LHCN-M2 (cell line): Measurements from ENCODE around the gene SLC35A2. TPM values are rescaled to one million over a fixed set of nuclear protein-coding genes. Genes with fewer than 3 reads are reported as not detected.
A peak's percentile ranks its signal among the peaks of the same experiment; 100 is the strongest.
"Not testable (repeated sequence)": the region's sequence is repeated elsewhere in the genome, so short reads cannot be mapped to it uniquely, and the experiment has no call there.

Experiments used
- DNase-seq: peaks from one replicate; pipeline ENCODE4 v3.0.0-alpha.2; 2012; ENCODE audit warnings: low read depth
- total RNA-seq: library from RNA; depleted of rRNA; stranded (reverse); fragments of >200 nt; gene quantifications from 2 replicates; pipeline ENCODE4 v1.2.3, GENCODE V29; 2014

Gene SLC35A2
- total RNA-seq, 1 experiment from 2014 or later: 25.4 TPM

GRCh38 chrX:48903290-48903689, 8.2 kb downstream of the SLC35A2 start:
- DNase-seq: no peak

GRCh38 chrX:48902776-48903175, 8.7 kb downstream of the SLC35A2 start:
- no peak for DNase-seq

GRCh38 chrX:48902135-48902534, 9.3 kb downstream of the SLC35A2 start:
- DNase-seq: no peak

GRCh38 chrX:48901069-48901468, 10.4 kb downstream of the SLC35A2 start:
- DNase-seq: no peak

GRCh38 chrX:48899078-48899410, 12.4 kb downstream of the SLC35A2 start:
- no peak for DNase-seq

- peak; percentile 95 for DNase-seq
These were observed 13.7 kb downstream of the SLC35A2 start, which contains the start of the genes PQBP1 and TIMM17B for GRCh38 chrX:48897625-48898306. TSS of gene PQBP1 (plus strand) at chrX:48897930. CDS start at chrX:48898510, 580 bp downstream. TSS of gene TIMM17B (minus strand) at chrX:48897768. CDS start at chrX:48897749, 19 bp downstream.

GRCh38 chrX:48897157-48897624, 14.3 kb downstream of the SLC35A2 start:
- DNase-seq: peak; percentile 70

- DNase-seq: peak; percentile 17
These were observed 14.8 kb downstream of the SLC35A2 start for GRCh38 chrX:48896611-48897011.

- DNase-seq: no peak
These were observed 16.6 kb downstream of the SLC35A2 start for GRCh38 chrX:48894891-48895290.

GRCh38 chrX:48893556-48894348, 17.7 kb downstream of the SLC35A2 start:
- DNase-seq: no peak

- DNase-seq: no peak
These were observed 18.6 kb downstream of the SLC35A2 start for GRCh38 chrX:48892896-48893295.

- DNase-seq: peak; percentile 78
These were observed 19.8 kb downstream of the SLC35A2 start for GRCh38 chrX:48891402-48892288.

GRCh38 chrX:48890934-48891401, 20.5 kb downstream of the SLC35A2 start:
- DNase-seq: no peak

- DNase-seq: no peak
These were observed 21.0 kb downstream of the SLC35A2 start for GRCh38 chrX:48890296-48890925.

GRCh38 chrX:48886586-48886985, 24.9 kb downstream of the SLC35A2 start:
- not testable (repeated sequence) for DNase-seq

- no peak for DNase-seq
These were observed 27.7 kb downstream of the SLC35A2 start for GRCh38 chrX:48883729-48884128.

- DNase-seq: not testable (repeated sequence)
These were observed 34.5 kb downstream of the SLC35A2 start for GRCh38 chrX:48876944-48877343.

GRCh38 chrX:48872017-48872416, 39.4 kb downstream of the SLC35A2 start:
- not testable (repeated sequence) for DNase-seq

- DNase-seq: peak; percentile 49
These were observed 47.2 kb downstream of the SLC35A2 start for GRCh38 chrX:48864210-48864609.

- DNase-seq: no peak
These were observed 56.5 kb downstream of the SLC35A2 start for GRCh38 chrX:48854898-48855297.
